Measurements from ENCODE around the gene DAAM2.

The DAAM2 gene

GRCh38 chr6:39904946-39905639, 112.9 kb downstream of the DAAM2 start:
- H3K4me3 ChIP-seq (replicated peaks; ENCODE audit: low read depth, low read length): no peak overlapping the region
- no peak for DNase-seq (ENCODE audit: extremely low read depth, insufficient read length)
- TF ChIP-seq, protein P1, sequence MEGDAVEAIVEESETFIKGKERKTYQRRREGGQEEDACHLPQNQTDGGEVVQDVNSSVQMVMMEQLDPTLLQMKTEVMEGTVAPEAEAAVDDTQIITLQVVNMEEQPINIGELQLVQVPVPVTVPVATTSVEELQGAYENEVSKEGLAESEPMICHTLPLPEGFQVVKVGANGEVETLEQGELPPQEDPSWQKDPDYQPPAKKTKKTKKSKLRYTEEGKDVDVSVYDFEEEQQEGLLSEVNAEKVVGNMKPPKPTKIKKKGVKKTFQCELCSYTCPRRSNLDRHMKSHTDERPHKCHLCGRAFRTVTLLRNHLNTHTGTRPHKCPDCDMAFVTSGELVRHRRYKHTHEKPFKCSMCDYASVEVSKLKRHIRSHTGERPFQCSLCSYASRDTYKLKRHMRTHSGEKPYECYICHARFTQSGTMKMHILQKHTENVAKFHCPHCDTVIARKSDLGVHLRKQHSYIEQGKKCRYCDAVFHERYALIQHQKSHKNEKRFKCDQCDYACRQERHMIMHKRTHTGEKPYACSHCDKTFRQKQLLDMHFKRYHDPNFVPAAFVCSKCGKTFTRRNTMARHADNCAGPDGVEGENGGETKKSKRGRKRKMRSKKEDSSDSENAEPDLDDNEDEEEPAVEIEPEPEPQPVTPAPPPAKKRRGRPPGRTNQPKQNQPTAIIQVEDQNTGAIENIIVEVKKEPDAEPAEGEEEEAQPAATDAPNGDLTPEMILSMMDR (IDR thresholded peaks at IDR 0.05; ENCODE audit: insufficient read depth, low read length, poor library complexity, severe bottlenecking): no peak
- H3K27me3 ChIP-seq (replicated peaks; ENCODE audit: control insufficient read depth, insufficient read depth, low read length): no peaks in the 10 kb centered on the region; the same call in 1 of the 2 replicates
- no peaks in the 10 kb centered on the region for H3K36me3 ChIP-seq (ENCODE audit: control insufficient read depth, insufficient read depth, low read length)

GRCh38 chr6:39905640-39905975, 113.4 kb downstream of the DAAM2 start:
- TF ChIP-seq, protein P1 (IDR thresholded peaks at IDR 0.05; ENCODE audit: insufficient read depth, low read length, poor library complexity, severe bottlenecking): no peak
- DNase-seq (ENCODE audit: extremely low read depth, insufficient read length): no peak
- no peaks in the 10 kb centered on the region for H3K36me3 ChIP-seq (ENCODE audit: control insufficient read depth, insufficient read depth, low read length)

DNA sequence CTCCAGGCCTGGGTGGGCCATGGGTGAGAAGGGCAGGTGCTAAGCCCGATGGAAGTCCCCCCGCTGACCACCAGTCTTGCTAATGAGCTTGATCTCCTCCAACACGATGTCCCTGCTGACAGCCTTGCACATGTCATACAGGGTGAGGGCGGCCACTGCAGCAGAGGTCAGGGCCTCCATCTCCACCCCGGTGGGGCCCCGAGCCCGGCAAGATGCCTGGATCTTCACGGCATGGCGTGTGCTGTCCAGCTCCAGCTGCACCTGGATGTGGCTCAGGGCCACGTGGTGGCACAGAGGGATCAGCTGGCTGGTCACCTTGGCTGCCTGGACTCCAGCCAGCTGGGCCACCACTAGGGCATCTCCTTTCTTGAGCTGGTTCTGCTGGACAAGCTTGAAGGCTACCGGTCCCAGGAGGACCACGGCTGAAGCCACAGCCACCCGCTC, 114.2 kb downstream of the DAAM2 start:
- DNase-seq (ENCODE audit: extremely low read depth, insufficient read length): no peak
- Histone ChIP-seq H3K27me3 (replicated peaks; ENCODE audit: control insufficient read depth, insufficient read depth, low read length) (no peaks in the 10 kb centered on the region; the same call in 1 of the 2 replicates), H3K4me3 (replicated peaks; ENCODE audit: low read depth, low read length) (no peak overlapping the region), H3K36me3 (ENCODE audit: control insufficient read depth, insufficient read depth, low read length) (no peaks in the 10 kb centered on the region)
- TF ChIP-seq, protein P1 (IDR thresholded peaks at IDR 0.05; ENCODE audit: insufficient read depth, low read length, poor library complexity, severe bottlenecking): no peak

More at GRCh38 chr6:39905640-39905975, 113.4 kb downstream of the DAAM2 start:
- H3K27me3 ChIP-seq (replicated peaks; ENCODE audit: control insufficient read depth, insufficient read depth, low read length): no peaks in the 10 kb centered on the region; the same call in 1 of the 2 replicates
- no peak overlapping the region for H3K4me3 ChIP-seq (replicated peaks; ENCODE audit: low read depth, low read length)

- TF ChIP-seq, protein P1 (IDR thresholded peaks at IDR 0.05; ENCODE audit: insufficient read depth, low read length, poor library complexity, severe bottlenecking): no peak
- H3K4me3 ChIP-seq (replicated peaks; ENCODE audit: low read depth, low read length): no peak overlapping the region
- no peak for DNase-seq (ENCODE audit: extremely low read depth, insufficient read length)
- H3K36me3 ChIP-seq (ENCODE audit: control insufficient read depth, insufficient read depth, low read length): no peaks in the 10 kb centered on the region
- no peaks in the 10 kb centered on the region; the same call in 1 of the 2 replicates for H3K27me3 ChIP-seq (replicated peaks; ENCODE audit: control insufficient read depth, insufficient read depth, low read length)
These were observed 115.8 kb downstream of the DAAM2 start for GRCh38 chr6:39907871-39908575.

DNA sequence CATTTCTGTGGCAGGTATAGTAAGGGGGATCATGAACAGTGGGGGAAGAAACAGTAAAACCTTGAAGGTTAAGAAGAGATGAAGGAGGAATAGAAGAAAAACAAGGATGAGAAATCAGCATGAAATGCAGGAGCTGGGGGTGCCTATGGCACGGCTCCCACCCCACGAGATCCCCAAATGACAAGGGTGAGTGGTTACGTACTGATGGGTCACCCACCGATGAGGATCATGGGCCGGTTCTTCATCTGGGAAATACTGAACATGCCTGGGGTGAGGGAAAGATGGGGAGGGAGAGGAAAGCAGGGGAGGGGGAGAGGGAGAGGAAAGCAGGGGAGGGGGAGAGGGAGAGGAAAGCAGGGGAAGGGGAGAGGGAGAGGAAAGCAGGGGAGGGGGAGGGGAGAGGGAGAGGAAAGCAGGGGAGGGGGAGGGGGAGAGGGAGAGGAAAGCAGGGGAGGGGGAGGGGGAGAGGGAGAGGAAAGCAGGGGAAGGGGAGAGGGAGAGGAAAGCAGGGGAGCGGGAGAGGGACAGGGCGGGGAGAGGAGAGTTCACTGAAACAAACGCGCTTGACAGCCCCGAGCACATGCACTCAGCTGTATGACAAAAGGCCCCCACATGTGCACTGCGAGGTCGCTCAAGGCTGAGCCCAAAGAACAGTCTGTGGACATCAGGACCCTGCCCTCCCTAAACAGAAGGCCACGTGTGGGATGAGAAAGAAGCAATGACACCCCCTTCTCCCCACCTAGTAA, 116.8 kb downstream of the DAAM2 start:
- no peaks in the 10 kb centered on the region for H3K36me3 ChIP-seq (ENCODE audit: control insufficient read depth, insufficient read depth, low read length)
- no peak for DNase-seq (ENCODE audit: extremely low read depth, insufficient read length)
- H3K4me3 ChIP-seq (replicated peaks; ENCODE audit: low read depth, low read length): no peak overlapping the region
- H3K27me3 ChIP-seq (replicated peaks; ENCODE audit: control insufficient read depth, insufficient read depth, low read length): no peaks in the 10 kb centered on the region; the same call in 1 of the 2 replicates
- TF ChIP-seq, protein P1 (IDR thresholded peaks at IDR 0.05; ENCODE audit: insufficient read depth, low read length, poor library complexity, severe bottlenecking): no peak

Data from GM06990 (cell line).